Mesenteric fat pad (tissue), 1 donor: ENCODE data around the gene BUD31. TPM values are rescaled to one million over a fixed set of nuclear protein-coding genes. Genes with fewer than 3 reads are reported as not detected.
"Not testable (repeated sequence)": the region's sequence is repeated elsewhere in the genome, so short reads cannot be mapped to it uniquely, and the experiment has no call there.

Experiments
- DNase-seq: peaks from one replicate; pipeline ENCODE4 v3.0.0-alpha.2; 2020; ENCODE audit warnings: low spot score
- total RNA-seq: library from RNA; stranded (reverse); fragmentation: NEBNext Ultra II Directional; extraction: Animal tissue kit (Norgen Biotek cat#: 25700); gene quantifications from one replicate; pipeline ENCODE4 v1.2.1, GENCODE V29; 2021
- donor health status: DM: yes; HTN: yes; CAD: no.

BUD31 gene
- total RNA-seq, 1 donor from 2014 or later: 68.2 TPM

DNA sequence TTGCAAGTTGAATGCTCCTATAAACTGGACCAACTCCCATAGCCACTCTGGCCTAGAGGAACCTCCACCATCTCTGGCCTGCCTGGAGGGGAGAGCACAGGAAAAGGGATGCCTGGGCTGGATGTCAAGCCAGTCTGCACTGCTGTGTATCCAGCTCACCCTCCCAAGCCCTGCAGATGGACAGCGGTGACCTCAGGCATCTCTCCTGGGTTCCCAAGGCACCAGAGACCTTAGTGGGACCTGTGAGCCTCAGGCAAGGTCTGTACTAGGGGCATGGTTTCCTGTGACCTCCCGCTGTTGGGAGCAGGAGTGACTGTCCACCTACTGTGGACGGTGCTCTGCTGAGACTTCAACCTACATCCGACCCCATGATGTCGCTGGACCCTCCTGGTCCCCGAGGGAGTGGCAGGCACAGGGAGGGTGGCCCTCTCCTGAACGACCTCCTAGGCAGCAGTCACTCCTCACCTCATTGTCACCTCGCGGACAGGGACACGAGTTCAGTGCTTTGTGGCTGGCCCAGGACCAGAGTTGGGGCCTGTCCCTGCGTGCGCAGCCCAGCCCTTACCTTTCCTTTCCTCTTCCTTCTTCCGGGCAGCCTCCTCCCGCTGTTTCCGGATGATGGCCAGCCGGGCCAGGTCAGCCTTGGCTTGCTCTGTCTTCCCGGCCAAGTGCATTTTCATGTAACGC is 11.3 kb upstream of the BUD31 start:
- DNase-seq: no peak

DNA sequence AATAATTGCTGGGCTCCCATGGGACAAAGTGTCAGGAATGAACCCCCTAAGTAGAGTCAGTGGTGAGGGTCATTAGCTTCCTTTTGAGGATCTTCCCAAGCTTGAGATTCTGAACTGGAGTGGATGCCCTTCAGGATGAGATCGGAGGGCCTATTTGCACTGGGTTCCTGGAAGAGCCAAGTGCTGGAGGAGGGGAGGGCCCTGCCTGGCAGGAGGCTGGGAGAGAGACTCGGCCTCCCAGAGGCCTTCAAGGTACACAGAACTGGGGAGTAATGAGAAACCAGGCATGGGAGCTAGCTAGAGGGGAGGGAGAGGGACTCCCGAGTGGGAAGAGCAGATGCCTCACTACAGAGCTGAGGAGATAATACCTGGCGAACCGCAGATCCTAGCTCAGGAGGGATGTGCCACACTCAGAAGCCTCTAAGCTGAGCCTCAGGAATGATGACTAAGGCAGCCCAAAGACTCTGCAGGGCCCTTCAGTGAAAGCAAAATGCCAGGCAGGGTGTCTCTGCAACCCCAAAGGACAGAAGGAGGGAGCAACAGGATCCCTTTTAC is 9.8 kb upstream of the BUD31 start:
- no peak for DNase-seq

DNA sequence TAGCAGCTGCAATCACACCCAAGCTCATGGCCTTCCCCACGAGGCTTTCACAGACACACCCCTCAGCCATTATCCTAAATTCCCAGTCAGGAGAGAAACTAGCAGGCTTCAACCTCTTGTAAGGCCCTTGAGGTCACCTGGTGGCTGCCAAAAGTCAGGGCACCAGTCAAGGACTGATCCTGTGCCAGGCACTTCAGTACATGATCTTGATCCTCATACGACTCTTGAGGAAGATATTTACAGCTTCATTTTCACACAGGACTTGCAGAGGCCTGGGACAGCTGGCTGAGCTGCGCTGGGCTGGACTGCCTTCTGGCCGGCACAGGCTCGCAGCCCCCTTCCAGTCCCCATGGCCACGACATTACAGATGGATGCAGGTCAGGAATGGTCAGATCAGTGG is 9.2 kb upstream of the BUD31 start:
- DNase-seq: no peak

DNA sequence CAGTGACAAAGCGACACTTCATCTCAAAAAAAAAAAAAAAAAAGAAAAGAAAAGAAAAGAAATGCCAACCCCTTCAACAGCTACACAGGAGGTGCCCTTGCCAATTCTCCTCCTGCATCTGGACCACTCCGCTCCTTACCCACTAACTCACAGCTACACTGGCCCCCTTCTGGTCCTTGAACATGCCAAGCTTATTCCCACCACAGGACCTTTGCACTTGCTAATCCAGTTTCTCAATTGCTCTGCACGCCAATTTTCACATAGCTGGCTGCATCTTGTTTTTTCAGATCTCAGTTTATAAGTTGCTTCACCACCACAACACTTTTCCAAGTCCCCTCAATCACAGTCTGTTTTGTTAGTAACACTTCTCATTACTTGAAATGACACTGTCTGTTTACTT is 5.9 kb upstream of the BUD31 start:
- no peak for DNase-seq

DNA sequence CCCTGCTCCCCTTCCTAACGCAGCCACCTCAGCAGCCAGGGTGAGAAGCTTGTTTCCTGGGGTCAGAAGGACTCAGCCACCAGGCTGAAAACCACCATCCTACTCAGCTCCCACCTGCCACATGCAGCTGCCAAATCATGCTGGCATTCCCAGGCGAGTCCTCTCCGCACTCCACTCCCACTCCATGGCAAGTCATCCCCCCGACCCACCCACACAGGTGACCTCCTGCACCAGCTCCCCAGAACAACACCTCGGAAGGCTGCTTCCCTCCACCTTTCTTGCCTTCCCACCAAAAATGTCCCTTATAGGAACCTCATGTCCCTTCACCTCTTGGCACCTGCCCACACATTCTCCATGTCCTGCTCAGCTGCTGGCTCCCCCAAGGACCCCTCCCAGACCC is 5.0 kb upstream of the BUD31 start:
- DNase-seq: no peak

DNA sequence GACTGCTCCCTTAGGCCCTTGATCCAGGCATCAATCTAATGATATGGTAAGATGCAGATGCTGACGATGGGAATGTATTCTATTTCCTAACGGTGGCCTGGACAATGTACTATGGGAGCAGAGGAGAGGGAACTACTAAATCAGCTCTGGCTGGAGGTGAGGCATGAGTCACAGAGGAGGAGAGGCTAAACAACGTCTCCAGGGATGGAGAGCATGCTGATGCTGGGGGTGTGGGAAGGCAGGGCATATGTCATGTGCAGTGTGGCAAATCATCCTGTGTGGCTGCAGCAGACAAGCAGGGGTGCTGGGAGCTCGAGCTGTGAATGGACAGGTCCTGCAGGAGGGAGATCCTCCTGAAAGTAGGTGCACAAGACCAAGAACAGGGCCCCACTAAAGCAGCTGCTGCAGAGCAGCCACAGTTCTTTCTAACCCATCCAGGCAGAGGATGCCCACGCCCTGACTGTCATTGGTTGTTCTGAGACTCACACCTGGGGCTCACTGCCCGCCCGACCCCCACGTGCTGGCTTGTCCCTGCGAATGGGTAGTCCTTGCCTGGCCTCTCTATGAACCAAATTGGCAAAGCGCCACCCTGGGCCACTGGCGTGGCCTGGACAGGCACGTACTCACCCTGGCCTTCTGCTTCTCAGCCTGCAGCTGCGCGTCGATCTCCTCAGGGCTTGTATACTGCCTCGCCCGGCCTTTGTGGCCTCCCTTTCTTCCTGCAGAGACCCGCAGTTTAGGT is 4.4 kb upstream of the BUD31 start:
- no peak for DNase-seq

DNA sequence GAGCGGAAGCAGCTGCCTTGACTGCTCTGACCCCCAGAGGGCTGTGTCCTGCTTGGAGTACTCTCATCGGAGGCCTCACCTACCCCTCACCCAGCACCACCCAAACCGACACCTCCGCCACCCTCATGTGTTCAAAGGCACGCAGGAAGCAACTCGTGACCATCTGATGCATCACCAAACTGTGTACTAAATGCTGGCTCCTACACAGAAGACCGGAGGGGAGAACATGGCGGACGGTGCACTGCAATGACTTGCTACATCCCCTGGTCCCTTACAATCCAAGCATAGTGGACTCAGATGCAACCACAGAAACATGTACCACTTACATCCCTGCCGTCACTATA is 3.8 kb upstream of the BUD31 start:
- DNase-seq: no peak

DNA sequence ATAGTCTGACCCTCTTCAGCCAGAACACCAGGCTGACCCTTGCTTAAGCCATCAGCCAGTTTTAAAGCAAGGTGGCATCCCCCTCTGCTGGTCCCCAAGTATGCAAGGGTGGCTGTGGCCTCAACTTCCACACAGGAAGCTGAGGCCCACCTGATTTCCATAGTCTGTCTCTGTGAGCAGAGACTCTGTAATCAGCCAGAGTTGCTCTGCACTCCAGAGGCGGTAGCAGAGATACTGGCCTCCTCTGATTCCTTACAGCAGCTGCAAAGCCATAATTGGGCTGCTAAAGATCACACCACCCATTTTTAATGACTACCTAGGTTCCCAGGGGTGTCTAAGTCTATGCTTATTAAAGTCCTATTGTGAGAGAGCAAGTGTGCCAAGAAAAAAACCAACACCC is 2.2 kb upstream of the BUD31 start:
- DNase-seq: no peak

DNA sequence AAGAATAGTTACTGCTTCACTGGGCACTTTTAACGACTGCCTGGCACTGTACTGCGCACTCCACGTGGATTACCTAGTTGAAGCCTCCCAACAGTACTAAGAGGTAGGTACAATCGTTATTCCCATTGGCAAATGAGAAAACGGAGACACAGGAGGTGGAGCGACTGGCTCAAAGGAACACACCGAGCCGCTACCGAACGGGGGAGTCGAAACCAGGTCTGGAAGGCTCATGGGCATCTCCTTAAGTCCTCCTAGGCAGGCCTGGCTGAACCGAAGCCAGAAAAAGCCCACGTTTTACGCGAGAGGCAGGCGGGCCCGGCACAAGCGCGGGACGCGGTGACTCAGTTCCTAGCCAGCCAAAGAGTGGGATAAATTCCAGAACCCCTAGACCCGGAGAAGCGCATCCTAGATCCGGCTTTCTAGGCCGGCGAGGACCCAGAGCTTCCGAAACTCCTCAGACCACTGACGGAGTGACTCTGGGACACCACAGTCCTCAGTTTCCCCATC is 844 bp upstream of the BUD31 start:
- DNase-seq: peak; percentile 93

DNA sequence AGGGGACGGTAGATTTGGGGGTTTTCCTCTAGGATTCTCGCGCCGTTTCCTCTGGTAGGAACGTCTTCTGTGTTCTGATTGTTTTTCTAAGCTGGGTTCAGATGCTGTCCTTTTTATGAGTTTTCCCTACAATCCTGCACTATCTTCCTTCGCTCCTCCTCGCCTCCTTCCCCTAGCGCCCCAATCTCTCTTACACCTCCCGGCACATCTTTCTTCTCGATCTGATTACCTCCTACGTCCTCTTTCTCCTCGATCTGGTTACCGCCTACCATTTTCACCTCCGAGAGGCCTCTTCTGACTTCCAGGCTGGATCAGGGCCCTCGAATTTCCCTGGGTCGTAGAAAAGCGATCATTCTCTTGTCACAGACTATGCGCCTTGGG is 413 bp downstream of the BUD31 start:
- DNase-seq: no peak

DNA sequence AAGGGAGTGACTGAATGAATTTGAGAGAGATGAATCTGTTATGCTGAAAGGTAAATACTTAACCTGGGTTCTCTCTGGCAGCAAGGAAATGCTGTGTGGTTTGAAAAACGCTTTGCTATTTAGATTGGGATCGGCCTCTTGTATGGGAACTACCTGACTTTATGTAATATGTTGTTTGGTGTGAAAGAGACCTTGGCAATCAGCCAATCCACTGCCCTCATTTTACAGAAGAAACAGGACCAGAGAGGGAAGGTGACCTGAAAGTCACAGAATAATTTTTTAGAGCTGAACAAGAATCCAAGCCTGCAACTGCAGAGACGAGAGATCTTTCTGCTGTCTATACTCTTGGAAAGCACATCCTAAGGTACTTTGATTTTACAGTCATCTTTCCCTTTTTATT is 1.0 kb downstream of the BUD31 start:
- DNase-seq: no peak

DNA sequence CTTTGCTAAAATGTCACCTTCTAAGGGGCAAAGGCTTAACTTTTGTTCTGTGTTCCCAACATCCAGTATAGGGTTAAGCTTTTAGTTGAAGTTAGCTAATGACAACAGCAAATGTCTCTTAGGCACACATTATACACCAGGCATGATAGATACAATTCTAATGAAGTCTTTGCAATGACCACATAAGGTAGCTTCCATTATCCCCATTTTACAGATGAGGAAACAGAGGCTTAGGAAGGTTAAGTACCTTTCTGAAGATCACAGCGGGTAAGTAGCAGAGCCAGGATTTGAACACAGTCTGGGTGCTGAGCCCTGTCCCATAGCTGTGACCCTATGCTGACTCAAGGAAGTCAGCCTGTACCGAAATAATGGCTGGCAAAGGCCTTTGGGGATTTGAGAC is 1.9 kb downstream of the BUD31 start:
- DNase-seq: no peak

DNA sequence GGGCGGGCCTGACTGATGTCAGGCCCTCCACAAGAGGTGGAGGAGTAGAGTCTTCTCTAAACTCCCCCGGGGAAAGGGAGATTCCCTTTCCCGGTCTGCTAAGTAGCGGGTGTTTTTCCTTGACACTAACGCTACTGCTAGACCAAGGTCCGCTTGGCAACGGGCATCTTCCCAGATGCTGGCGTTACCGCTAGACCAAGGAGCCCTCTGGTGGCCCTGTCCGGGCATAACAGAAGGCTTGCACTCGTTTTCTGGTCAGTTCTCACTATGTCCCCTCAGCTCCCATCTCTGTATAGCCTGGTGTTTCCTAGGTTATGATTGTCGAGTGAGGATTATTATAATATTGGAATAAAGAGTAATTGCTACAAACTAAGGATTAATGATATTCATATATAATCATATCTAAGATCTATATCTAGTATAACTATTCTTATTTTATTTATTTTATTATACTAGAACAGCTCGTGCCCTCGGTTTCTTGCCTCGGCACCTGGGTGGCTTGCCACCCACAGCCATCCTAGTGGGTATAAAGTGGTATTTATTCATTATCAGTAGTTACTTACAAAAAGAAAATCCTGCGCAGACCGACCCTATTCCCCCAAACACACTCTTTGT is 6.9 kb downstream of the BUD31 start:
- DNase-seq: not testable (repeated sequence)

DNA sequence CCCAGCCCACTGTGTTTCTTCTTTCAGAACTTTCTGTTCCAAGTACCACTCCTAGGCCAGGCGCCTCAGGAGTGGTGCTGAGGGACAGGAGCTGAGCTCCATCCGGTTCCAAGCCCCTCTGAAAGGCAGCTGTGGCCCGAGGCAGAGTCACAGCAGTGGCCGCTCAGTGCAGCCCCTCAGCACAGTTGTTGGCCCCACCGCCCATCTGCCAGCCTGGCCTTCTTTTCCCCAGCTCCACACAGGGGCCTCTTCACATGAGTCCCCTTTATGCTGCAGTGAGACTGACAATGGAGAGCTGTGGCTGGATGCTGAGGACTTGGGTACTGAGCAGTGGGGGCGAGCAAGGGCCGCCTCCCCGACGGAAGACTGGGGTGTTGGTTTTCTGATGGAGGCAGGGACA is 9.5 kb downstream of the BUD31 start:
- no peak for DNase-seq

DNA sequence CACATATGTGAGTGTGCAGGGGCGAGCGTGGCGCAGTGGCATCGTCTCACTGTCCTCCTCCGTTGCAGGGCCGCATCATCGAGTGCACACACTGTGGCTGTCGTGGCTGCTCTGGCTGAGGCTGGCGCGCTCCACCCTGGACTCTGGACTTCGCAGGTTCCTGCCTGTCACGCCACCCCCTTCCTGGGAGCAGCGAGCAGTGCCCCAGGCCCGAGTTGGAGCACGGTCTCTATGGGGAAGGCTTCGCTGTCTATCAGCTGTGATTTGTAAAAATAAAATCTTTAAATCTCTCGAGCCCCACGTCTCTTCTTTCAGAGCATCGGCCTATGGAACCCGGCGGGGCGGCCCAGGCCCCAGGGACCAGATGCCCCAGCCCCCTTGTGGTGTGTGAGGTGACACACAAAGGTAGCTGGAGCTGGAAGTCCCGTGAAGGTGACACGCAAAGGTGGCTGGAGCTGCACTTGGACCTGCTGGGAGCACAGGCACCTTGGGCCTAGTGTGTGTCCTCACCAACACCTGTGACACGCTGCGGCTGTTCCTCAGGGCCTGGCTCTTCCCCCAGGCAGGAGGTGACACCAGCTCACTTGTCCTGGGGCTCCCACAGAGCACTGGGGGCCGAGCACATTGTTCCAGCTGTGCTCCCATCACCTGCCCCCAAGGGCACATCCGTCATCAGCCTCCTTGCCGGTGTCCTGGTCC is 10.7 kb downstream of the BUD31 start:
- no peak for DNase-seq

DNA sequence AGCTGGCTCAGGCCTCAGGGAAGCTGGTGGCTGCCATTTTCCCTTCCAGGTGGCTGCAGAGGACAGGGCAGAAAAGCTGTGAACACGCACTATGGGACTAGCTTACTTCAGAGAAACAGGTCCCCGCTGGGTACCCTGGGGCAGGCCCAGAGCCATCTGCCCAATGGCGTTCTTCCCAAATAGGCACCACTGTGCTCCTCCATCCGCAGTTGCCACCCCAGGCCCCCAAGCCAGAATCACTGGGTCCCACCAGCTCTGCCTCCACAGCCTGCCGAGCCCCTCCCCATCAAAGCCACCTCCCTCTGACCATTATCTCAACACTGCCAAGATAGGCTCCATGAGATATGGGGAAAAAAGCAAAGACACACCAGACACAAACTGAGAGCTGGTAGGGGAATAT is 11.4 kb downstream of the BUD31 start:
- DNase-seq: no peak

DNA sequence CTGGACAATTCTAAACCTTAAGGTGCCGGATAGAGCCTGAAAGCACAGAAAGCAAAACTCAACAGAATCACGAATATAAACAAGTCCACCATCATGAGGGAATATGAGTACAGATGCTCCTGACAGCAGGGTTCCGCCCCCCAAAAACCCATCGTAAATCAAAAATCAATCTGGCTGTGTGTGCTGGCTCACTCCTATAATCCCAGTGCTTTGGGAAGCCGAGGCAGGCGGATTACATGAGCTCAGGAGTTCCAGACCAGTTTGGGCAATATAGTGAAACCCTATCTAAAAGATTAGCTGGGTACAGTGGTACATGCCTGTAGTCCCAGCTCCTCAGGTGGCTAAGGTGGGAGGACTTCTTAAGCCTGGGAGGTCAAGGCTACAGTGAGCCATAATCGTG is 12.2 kb downstream of the BUD31 start:
- no peak for DNase-seq

DNA sequence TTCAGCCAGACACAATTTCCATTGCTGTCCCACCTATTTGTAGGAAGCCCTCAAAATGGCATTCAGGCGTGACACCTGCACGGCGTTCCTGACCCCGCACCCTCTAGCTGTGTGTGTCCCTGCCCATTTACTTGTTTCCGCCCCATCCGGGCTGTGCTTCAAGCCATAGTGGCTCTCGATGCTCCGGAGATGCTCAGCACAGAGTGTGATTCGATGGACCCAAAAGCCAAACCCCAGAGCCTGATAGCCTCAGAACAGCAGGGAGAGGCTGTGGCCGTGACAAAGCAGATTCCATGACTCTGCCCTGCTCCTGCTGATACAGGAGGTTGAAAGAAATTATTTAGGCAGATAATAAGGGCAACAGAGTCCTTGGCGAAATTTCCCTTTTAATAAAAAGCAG is 13.4 kb downstream of the BUD31 start:
- no peak for DNase-seq

DNA sequence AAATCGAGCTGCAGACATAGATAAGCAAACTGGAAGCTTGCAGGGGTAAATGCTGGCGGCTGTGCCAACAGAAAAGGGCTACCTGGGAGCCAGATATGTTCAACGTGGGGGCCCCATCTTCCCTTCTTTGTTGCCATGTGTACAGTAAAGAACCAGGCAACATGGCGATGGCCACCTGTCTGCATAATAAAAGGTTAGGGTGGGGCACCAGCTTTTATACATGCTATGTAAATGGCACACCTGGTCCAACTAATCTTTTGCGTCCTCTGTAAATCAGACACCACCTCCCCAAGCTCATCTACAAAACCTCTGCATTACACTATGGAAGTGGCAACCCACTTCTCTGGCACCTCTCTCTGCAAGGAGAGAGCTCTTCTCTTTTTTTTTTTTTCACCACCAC is 13.9 kb downstream of the BUD31 start:
- no peak for DNase-seq

DNA sequence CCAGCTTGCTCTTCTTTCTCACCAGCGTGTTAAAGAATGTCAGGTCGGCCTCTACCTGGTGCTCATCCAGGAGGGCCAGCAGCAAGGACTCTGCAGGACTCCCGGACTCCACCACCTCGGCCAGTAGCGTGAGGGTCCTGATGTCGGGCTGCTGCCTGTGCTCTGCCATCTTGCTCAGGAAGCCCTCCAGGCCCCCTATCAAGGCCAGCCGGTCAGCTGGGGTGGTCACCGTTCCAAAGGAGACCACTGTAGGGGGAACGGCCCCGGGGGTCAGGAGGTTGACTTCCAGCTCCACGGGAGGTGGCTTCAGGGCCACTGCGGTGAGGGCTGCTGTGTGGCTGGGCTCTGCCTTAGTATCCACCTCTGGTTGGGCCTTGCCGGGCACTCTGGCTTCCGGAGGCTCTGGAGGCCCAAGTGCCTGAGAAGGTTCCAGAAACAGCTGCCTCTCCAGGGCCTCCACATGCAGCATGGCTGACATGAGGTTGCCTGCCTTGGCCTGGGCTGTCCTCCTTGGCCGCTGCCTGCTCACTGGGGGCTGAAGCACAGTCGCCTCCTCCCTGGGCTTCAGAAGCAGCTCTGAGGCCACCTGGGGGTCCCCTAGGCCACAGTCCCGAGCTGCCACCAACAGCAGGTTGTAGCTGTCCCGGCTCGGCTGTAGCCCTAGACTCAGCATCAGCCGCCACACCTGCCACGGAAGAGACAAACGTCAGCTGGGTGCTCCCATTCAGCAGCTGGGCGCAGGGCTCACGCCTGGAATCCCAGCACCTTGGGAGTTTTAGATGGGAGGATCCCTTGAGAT is 16.4 kb downstream of the BUD31 start:
- no peak for DNase-seq

DNA sequence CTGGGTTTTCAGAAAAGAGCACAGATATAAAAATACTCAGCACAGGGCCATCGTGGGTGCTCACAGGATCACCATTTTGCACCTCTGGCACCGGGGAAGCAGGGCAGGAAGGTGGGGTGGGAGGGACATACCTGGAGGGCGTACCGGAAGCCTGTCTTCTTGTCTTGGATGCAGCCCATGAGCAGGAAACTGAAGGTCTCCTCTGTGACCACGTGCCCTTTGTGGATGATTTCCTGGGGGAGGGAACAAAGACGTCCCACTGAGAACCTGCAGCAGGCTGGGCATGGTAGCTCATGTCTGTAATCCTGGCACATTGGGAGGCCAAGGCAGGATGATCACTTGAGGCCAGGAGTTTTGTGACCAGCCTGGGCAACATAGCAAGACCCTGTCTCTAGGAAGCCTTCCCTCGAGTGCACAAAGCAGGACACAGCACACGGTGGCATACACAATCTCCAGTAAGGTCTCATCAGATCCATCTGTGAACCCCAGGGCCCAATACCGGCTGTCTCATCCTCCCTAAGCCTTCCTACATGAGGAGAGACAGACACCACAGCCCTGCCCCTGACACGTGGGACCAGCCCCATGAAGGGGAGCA is 20.3 kb downstream of the BUD31 start:
- no peak for DNase-seq
